ENCODE data around the gene DST.

Gene DST

GRCh38 chr6:56540232-56541029 lies 102.3 kb downstream of the DST start:
- ChIA-PET POLR2A (ENCODE audit: low non-redundant PET) (no interaction called here), CTCF (interaction anchor here (0.5 to 0.8 kb wide), 4 partner anchors 21 to 60 kb away, joined by 3 to 4 read pairs (median 3); no protein-coding TSS in a partner anchor)
- no peak overlapping the region for H3K27ac ChIP-seq
- DNase-seq (ENCODE audit: low spot score), result no peak
- TF ChIP-seq, protein P1, sequence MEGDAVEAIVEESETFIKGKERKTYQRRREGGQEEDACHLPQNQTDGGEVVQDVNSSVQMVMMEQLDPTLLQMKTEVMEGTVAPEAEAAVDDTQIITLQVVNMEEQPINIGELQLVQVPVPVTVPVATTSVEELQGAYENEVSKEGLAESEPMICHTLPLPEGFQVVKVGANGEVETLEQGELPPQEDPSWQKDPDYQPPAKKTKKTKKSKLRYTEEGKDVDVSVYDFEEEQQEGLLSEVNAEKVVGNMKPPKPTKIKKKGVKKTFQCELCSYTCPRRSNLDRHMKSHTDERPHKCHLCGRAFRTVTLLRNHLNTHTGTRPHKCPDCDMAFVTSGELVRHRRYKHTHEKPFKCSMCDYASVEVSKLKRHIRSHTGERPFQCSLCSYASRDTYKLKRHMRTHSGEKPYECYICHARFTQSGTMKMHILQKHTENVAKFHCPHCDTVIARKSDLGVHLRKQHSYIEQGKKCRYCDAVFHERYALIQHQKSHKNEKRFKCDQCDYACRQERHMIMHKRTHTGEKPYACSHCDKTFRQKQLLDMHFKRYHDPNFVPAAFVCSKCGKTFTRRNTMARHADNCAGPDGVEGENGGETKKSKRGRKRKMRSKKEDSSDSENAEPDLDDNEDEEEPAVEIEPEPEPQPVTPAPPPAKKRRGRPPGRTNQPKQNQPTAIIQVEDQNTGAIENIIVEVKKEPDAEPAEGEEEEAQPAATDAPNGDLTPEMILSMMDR (conservative IDR thresholded peaks at IDR 0.05; ENCODE audit: low read depth), result no peak

DNA sequence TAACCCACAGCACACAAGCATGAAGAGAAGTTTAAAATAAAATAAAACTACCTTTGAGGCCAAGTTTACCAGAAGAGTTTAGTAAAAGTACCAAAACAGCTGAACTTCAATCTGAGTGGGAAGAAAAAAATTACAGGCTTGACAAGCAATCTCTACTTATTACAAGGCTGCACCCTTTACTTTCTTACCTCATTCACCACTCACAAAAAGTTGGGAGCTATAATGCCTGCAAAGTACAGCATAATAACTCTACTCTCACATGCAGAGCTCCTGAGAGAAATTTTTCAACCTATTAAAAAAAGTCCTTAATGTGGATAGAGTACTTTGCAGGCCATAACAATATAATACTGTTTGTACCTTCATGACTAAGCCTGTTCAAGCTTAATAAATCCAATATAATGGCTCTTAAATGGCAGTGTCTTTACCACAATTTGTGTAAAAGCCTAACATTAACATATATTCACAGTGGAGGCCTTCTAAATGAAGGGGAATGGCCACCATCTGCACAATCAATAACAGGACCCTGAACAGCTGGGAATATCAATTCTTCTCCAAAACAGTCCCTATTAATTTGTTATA lies 103.1 kb downstream of the DST start:
- ChIA-PET POLR2A (ENCODE audit: low non-redundant PET) (no interaction called here), CTCF (interaction anchor here (0.5 to 0.6 kb wide), 4 partner anchors 12 to 132 kb away, joined by 3 to 4 read pairs (median 4); no protein-coding TSS in a partner anchor)
- TF ChIP-seq, protein P1 (conservative IDR thresholded peaks at IDR 0.05; ENCODE audit: low read depth), result no peak
- H3K27ac ChIP-seq, result no peak overlapping the region
- no peak for DNase-seq (ENCODE audit: low spot score)

- TF ChIP-seq, protein P1 (conservative IDR thresholded peaks at IDR 0.05; ENCODE audit: low read depth), result no peak
- no peak overlapping the region for H3K27ac ChIP-seq
- ChIA-PET CTCF (interaction anchor here (0.6 kb wide), 3 partner anchors 13 to 57 kb away, joined by 3 to 4 read pairs (median 4); no protein-coding TSS in a partner anchor), POLR2A (ENCODE audit: low non-redundant PET) (no interaction called here)
- no peak for DNase-seq (ENCODE audit: low spot score)
Measured at GRCh38 chr6:56538851-56539250, 103.8 kb downstream of the DST start.

GRCh38 chr6:56537223-56537770 lies 105.4 kb downstream of the DST start:
- no peak overlapping the region for H3K27ac ChIP-seq
- POLR2A ChIA-PET (ENCODE audit: low non-redundant PET), result no interaction called here
- TF ChIP-seq, protein P1 (conservative IDR thresholded peaks at IDR 0.05; ENCODE audit: low read depth), result no peak
- no peak for DNase-seq (ENCODE audit: low spot score)
- CTCF ChIA-PET, result no interaction called here

GRCh38 chr6:56536536-56536935 lies 106.2 kb downstream of the DST start:
- ChIA-PET POLR2A (ENCODE audit: low non-redundant PET) (no interaction called here), CTCF (no interaction called here)
- DNase-seq (ENCODE audit: low spot score), result no peak
- TF ChIP-seq, protein P1 (conservative IDR thresholded peaks at IDR 0.05; ENCODE audit: low read depth), result no peak
- no peak overlapping the region for H3K27ac ChIP-seq

DNA sequence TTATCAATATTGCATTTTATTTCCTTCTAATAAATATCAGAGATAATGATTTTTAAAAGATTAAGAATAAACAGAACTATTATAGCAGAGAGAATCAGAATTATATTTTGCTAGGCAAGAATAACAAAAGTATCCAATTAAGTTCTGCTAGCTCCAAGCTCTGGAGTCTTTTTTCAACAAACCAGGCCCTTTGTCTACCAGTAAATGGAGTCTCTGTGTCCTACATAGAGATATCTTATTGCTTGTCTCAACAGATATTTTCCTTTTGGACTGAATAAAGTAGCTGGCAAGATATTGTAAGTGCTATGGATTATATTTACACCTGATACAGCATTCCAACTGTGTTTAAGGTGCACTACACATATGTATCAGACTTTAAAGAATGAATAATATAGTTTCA lies 107.1 kb downstream of the DST start:
- CTCF ChIA-PET, result no interaction called here
- no peak for DNase-seq (ENCODE audit: low spot score)
- POLR2A ChIA-PET (ENCODE audit: low non-redundant PET), result no interaction called here
- TF ChIP-seq, protein P1 (conservative IDR thresholded peaks at IDR 0.05; ENCODE audit: low read depth), result no peak
- no peak overlapping the region for H3K27ac ChIP-seq
